ENCODE measurements around the gene TEKTIP1.

Gene TEKTIP1

DNA sequence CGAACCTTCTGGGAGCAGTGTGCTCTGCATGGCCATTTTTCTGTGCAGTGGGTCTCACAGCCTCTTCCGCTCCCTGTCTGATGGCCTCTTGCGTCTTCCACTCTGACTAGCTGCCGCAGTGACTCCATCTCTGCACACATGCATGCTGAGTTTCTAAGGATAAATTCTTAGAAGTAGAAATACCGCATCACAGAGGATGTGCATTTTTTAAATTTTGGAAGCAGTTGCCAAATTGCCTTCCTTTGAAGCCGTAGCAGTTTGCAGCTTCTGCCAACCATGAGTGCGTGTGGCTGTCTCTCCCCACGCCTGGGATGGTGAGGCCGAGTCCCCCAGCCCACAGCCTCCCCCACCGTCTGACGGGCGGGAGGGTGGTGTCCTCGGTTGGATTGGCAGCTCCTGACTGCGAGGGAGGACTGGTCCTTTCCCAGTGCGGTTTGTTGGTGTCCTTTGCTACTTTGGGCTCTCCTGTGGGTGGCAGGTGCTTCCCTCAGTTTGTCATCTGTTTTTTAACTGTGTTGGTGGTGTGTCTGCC lies 23.0 kb upstream of the TEKTIP1 start:
- H3K27ac Mint-ChIP-seq, result peak overlapping the region; percentile 74

GRCh38 chr19:3516675-3517207 lies 22.2 kb upstream of the TEKTIP1 start:
- Mint-ChIP-seq H3K9me3 (no peaks in the 10 kb centered on the region), H3K36me3 (ENCODE audit: low read depth) (peaks cover 9% of the 10 kb centered on the region), H3K27ac (no peak overlapping the region), H3K4me3 (no peak overlapping the region), H3K27me3 (ENCODE audit: low read depth, poor library complexity) (no peaks in the 10 kb centered on the region), H3K4me1 (peaks cover 53% of the 10 kb centered on the region)
- no peak for TF ChIP-seq CTCF (IDR thresholded peaks at IDR 0.05)
- no peak for DNase-seq

More for the DNA sequence above, 23.0 kb upstream of the TEKTIP1 start:
- no peak for DNase-seq
- TF ChIP-seq CTCF (IDR thresholded peaks at IDR 0.05), result no peak
- Mint-ChIP-seq H3K27me3 (ENCODE audit: low read depth, poor library complexity) (no peaks in the 10 kb centered on the region), H3K36me3 (ENCODE audit: low read depth) (peaks cover 2% of the 10 kb centered on the region), H3K9me3 (no peaks in the 10 kb centered on the region), H3K4me3 (no peak overlapping the region), H3K4me1 (peaks cover 57% of the 10 kb centered on the region)

DNA sequence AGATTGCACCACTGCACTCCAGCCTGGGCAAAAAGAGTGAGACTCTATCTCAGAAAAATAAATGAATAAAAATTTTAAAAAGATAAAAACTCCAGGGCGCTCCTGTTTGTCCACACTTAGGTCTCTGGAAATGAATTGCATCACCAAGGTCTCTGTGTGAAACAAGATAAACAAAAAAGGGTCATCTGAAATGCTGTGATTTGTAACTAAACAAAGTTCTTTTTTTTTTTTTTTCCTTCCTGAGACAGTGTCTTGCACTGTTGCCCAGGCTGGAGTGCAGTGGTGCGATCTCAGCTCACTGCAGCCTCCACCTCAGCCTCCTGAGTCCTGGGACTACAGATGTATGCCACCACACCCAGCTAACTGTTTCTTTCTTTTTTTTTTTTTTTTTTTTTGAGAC lies 21.3 kb upstream of the TEKTIP1 start:
- Mint-ChIP-seq H3K27me3 (ENCODE audit: low read depth, poor library complexity) (no peaks in the 10 kb centered on the region), H3K9me3 (no peaks in the 10 kb centered on the region), H3K36me3 (ENCODE audit: low read depth) (peaks cover 13% of the 10 kb centered on the region), H3K4me1 (peaks cover 44% of the 10 kb centered on the region), H3K27ac (no peak overlapping the region), H3K4me3 (no peak overlapping the region)
- TF ChIP-seq CTCF (IDR thresholded peaks at IDR 0.05), result no peak
- no peak for DNase-seq

- H3K4me1 Mint-ChIP-seq, result peaks cover 42% of the 10 kb centered on the region
- H3K27me3 Mint-ChIP-seq (ENCODE audit: low read depth, poor library complexity), result no peaks in the 10 kb centered on the region
- no peak overlapping the region for H3K27ac Mint-ChIP-seq
- DNase-seq, result no peak
- no peak for TF ChIP-seq CTCF (IDR thresholded peaks at IDR 0.05)
- H3K36me3 Mint-ChIP-seq (ENCODE audit: low read depth), result peaks cover 13% of the 10 kb centered on the region
- H3K9me3 Mint-ChIP-seq, result no peaks in the 10 kb centered on the region
- no peak overlapping the region for H3K4me3 Mint-ChIP-seq
These were observed 20.7 kb upstream of the TEKTIP1 start for GRCh38 chr19:3518255-3518654.

GRCh38 chr19:3518659-3519058 lies 20.3 kb upstream of the TEKTIP1 start:
- peaks cover under 1% of the 10 kb centered on the region for H3K27me3 Mint-ChIP-seq (ENCODE audit: low read depth, poor library complexity)
- peaks cover 15% of the 10 kb centered on the region for H3K36me3 Mint-ChIP-seq (ENCODE audit: low read depth)
- no peak overlapping the region for H3K27ac Mint-ChIP-seq
- no peaks in the 10 kb centered on the region for H3K9me3 Mint-ChIP-seq
- no peak for DNase-seq
- H3K4me3 Mint-ChIP-seq, result no peak overlapping the region
- TF ChIP-seq CTCF (IDR thresholded peaks at IDR 0.05), result no peak
- peaks cover 40% of the 10 kb centered on the region for H3K4me1 Mint-ChIP-seq

DNA sequence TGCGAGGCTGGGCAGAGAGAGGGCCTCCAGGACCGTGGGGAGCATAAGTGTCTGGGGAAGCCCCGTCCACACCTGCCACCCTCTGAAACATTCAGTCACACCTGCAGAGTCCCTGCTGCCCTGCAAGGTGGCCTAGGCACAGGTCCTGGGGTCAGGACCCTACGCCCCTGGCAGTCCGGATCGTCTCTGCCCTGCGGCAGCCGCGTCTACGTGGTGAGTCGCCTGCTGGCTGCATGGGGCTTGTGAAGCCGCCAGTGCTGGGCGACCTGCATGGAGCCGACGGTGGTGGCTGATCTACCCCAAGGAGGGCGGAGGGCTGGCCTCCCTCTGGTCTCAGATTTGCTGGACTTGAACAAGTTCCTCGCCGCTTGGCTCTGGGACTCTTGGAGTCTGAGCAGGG lies 19.8 kb upstream of the TEKTIP1 start:
- no peaks in the 10 kb centered on the region for H3K9me3 Mint-ChIP-seq
- peaks cover 40% of the 10 kb centered on the region for H3K4me1 Mint-ChIP-seq
- H3K27ac Mint-ChIP-seq, result no peak overlapping the region
- H3K36me3 Mint-ChIP-seq (ENCODE audit: low read depth), result peaks cover 20% of the 10 kb centered on the region
- no peak for TF ChIP-seq CTCF (IDR thresholded peaks at IDR 0.05)
- peaks cover 3% of the 10 kb centered on the region for H3K27me3 Mint-ChIP-seq (ENCODE audit: low read depth, poor library complexity)
- no peak for DNase-seq
- no peak overlapping the region for H3K4me3 Mint-ChIP-seq

Measured in nephron progenitor cell (in vitro differentiated cells).